H4 (cell line): ENCODE measurements around the gene SPRY4. TPM values are rescaled to one million over a fixed set of nuclear protein-coding genes. Genes with fewer than 3 reads are reported as not detected.
A peak's percentile ranks its signal among the peaks of the same experiment; 100 is the strongest.
"Not testable (repeated sequence)": the region's sequence is repeated elsewhere in the genome, so short reads cannot be mapped to it uniquely, and the experiment has no call there.

Experiments used
- DNase-seq: peaks from one replicate; pipeline ENCODE4 v3.0.0-alpha.2; 2015; ENCODE audit warnings: low spot score
- total RNA-seq: library from RNA; depleted of rRNA; stranded (reverse); fragments of >200 nt; shearing (Covaris generic); gene quantifications from 2 replicates; pipeline ENCODE4 v1.2.3, GENCODE V29; 2014

SPRY4 gene
- total RNA-seq, 1 experiment from 2014 or later = 6.4 TPM

DNA sequence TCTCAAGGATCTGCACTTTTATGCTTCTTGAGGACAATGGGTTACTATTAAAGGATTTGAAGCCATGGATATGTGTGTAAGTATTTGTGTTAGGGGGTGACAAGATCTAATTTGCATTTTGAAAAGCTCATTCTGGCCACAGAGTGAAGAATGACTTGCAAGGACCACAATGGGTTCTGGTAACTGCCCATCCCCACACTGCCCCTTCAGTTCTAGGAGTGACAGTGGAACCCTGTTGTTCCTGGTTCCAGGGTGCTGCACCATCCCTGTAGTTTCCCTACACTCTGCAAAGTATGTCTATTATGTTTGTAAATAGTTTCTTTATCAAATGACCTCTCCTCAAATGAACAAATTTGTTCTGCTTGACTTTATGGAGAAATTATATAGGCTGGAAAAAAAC lies 9.7 kb upstream of the SPRY4 start:
- no peak for DNase-seq

DNA sequence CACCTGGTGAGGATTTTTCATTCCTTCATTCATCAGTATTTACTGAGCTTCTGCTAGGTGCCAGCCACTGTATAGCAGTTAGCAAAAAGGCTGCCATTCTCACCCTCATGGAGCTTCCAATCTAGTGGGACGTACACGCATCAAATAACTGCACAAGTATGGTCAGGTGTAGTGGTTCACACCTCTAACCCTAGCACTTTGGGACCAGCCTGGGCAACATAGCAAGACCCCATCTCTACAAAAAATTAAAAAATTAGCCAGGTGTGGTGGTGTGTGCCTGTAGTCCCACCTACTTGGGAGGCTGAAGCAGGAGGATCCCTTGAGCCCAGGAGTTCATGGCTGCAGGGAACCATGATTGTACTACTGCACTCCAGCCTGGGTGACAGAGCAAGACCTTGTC lies 8.9 kb upstream of the SPRY4 start:
- not testable (repeated sequence) for DNase-seq

DNA sequence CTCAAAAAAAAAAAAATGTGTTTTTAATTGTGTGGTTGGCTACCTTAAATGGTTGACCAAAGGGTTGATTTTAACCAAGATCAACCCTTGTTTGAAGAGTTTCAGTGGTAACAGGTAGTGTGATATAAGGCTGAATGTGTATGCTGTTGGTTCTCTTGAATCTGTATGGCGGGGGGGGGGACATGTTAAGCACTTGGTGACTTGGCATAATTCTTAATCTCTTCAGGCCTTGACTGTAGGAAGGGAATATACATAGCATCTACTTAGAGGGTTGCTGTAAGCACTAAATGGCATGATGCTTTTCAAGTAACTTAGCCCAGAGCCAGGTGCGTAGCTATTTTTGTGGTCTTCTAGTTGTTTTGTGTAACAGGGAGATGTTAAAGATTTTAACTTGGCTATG lies 5.6 kb upstream of the SPRY4 start:
- no peak for DNase-seq

DNA sequence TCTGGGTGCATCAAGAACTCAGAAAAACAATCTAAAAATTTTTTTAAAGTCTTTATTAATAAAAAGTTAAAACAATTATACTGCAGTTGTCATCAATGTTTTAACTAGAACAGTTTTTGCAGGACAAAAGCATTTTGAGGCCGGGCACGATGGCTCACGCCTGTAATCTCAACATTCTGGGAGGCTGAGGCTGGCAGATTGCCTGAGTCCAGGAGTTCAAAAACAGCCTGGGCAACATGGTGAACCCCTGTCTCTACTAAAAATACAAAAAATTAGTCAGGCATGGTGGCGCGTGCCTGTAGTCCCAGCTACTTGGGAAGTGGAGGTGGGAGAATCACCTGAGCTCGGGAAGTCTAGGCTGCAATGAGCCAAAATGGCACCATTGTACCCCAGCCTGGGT lies 5.2 kb upstream of the SPRY4 start:
- no peak for DNase-seq

DNA sequence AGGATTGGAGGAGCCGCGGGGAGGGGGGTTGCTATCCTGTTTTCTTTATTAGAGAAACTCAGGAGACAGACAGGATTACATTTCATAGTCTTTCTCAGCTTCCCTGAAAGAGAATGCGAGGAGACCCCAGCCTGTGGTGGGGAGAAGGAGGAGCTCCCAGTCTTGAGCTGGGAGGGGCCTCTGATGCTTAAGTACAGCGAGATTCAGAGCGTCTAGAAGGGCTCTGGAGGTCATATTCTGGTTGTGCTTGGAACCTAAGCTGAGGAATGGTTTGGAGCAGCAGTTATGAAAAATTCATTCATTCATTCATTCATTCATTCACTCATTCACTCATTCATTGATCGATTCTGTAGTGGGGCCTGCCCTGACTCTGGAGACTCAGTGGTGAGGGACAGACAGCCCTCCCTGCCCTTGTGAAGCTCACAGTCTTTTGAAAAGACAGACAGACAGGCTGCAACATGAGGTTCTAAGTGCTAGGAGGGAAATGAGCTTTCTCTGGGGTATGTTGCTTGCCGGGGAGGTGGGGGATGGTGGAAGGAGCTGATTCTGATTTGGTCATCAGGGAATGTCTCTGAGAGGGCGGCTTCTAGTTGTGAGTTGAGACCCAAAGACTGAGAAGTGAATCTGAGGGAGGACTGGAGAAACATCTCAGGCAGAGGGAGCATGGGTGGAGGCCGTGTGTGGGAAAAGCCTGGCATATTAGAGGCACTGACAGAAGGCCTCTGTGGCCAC lies 2.5 kb upstream of the SPRY4 start:
- no peak for DNase-seq

DNA sequence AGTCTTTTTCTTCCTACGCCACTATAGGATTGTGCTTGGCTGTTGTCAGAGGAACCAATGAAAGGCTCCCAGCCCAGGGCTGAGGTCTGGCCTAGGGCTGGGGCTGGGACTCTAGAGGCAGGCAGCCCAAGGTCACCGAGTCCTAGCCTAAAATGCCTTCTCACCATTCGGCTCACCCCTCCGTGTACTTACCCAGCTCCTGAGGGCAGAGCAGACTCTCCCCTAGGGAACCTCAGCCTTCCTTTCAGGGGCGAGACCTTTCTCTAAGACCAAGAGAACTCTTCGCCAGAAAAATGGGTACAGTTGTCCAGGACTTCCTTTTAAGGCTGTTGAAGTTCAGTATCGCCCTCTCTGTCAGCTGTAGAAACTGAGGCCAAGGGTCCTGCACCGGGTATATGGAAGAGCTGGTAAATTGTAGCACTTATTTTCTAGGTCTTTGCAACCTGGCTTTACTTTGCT lies 1.7 kb upstream of the SPRY4 start:
- DNase-seq = no peak

DNA sequence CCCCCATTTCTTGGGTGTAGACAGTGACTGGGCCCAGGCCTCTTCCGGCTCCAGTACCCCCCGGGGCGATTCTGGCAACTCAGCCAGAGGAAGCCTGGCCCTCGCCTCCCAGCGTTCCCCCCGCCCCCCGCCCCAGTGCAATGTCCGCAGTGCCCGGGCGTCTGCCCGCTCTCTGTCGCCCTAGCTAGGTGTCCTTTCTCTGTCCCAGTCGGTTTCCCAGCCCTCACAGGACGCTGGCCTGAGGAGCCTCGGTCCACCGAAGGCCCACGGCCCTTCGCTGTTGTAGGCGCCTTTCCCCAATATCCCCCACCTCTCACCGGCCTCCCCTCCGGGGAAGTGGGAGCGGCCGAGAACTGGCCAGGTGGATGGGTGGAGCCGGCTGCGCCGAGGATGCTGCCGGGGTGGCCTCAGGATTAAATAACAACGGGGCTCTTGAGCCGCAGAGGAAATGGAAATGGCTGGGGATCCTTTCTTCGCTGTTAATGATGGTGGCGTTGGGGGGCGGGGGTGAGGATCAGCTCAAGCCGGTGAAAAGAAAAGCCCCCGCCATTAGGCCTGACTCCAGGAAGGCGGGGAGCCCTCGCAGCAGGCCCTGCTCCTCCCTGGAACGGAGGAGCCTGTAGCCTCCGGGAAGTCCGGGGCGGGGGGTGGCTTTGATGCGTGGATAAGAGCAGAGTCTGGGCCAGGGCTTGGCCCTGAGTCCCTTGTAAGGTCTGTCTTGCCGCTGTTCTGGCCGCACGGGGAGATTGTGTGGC lies 1.1 kb upstream of the SPRY4 start:
- DNase-seq = peak; percentile 67

DNA sequence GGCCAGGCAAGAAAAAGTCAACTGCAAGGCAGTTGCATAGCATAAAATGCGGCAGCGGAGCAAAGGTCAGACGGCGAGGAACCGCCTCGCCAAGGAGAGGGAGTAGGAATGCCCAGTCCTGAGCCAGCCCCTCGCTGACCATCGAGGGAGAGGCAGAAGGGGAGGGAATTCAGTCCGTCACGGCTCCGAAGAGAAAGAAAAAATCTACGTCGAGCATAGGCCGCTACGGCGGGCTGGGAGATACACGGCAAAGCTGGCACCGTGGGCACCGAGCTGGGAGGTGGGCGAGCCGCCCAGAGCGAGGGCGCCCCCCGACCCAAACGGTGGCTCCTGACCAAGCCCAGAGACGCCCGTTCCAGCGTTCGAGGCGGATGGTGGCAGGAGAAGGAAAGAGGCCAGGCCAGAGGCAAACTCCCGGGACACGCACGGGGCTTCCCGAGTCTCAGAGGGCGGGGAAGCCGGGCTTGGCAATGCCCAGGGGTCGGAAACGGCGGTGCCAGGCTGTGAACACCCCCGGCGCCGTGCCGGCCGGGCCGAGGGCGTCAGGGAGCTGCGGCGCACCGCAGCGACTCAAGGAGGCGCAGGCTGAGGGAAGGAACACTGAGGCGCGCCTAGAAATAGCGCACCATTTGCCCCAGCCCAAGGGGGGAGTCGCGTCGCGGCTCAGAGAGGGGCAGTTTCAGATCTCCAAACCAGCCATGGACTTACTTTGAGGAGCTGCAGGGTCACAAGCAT lies 518 bp downstream of the SPRY4 start:
- no peak for DNase-seq

DNA sequence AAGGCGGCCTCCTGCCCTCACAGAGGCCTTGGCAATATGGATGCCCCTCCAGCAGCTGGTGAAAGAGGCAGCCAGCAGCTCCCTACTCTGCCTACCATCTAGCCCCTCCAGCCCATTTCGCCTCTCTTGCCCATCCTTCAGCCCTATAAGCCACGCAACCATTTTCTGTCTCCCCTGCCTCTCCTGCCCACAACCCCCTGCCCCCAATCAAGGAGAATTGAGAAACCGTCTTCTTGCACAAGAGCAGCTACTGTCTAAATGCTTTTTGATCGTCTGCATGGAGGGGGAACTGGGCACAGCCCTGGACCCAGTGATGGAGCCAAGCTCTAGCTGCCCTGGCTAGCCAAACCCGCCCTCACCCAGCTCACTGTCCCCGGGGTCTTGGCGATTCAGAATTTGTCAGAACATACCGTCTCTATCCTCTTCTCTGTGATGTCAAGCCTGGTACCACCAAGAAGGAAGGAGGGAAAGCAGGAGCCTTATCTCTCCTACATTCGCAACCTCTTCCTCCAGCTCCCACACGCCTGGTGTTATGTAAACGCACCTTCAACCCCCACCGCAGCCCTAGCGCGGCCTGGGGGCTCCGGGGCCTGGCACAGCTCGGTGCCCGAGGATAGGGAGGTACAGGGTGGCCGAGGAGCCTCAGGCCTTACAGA lies 1.2 kb downstream of the SPRY4 start:
- peak; percentile 15 for DNase-seq

DNA sequence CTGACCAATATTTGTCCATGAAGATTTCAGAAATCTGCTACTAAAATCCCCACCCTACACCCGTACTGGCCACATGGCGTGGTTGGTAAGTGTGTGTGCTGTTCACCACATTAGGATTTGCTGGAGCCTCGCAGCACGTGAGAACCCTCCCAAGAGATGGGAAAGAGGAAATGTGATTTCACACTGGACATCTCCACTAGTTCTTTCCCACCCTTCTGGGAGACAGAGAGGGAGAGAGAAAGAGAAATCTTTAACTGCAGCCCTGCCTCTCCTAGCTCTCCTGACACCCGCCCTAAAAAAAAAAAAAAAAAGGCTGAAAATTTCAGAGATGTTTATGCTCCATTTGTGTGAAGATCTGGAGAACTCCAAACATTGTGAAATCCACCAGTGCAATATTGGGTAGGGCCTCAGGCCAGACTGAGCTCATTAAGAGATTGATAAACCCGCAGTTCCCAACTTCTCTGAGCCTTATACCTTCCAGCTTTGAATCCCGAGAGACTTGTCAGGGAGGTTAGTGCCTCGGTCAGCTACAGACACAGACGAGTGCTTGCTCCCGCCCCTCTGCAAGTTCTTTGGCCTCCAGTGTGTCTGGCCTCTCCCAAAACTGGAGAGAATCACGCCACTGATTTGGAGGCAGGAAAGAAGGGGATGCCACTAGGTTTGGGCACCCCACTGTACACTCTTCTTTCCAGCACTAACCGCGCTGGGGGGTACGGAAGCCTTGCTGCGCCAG lies 1.9 kb downstream of the SPRY4 start:
- DNase-seq = peak; percentile 26

DNA sequence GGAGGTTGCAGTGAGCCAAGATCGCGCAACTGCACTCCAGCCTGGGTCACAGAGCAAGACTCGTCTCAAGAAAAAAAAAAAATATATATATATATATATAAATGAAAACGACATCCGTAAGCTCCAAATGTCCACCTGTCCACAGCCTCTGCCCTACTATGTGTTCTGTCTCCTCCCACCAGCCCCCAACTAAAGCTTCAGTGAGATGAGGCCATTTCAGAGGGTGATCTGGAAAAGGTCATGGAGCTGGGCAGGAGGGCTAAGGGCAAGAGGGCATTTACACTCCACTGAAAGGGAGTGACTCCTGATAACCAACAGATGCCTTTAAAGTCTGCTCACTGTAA lies 2.4 kb downstream of the SPRY4 start:
- no peak for DNase-seq

DNA sequence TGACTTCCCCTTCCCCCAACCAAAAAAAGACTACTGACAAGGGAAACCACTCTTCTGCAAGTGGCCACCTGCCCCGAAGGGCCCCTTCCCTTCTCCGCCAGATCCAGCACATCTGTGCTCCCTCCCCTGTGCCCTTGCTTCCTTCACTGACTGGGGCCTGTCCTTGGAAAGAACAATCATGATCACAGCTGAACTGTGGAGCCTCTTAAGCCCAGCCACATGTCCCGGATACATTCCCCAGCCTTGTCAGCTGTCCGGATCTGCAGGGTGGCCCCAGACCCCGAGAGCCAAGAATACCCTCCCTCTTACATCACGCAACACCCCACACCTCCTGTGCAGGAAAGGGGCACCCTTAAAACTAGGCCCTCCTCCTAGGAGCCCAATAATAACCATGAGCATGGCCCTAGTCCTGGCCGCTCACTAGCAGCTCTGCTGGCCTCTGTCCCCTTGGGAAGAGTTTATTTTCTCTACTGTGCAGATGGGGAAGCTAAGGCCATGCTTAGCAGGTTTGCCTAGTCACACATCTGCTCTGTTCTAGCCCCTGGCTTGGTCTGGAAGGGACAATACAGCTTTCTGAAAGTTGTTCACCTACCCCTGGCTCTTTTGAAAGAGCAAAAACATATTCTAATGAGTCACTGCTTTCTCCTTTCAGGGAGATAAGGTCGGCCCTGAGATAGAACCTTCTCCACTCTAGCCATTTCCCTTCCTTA lies 3.8 kb downstream of the SPRY4 start:
- DNase-seq = no peak

DNA sequence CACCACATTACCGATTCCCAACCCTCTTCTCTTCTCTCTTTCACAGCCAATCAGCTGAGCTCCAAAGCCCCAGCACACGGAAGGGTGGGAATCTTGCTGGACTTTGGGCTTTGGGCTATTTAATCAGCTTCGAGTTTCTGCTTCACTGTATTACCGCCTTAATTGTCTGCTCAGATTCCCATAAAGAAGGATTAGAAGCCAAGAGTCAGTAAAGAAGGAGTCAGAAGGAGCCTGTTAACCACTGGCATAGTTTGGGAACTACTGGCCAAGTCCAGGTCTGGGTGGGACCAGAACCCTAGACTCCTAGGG lies 4.4 kb downstream of the SPRY4 start:
- DNase-seq = no peak

DNA sequence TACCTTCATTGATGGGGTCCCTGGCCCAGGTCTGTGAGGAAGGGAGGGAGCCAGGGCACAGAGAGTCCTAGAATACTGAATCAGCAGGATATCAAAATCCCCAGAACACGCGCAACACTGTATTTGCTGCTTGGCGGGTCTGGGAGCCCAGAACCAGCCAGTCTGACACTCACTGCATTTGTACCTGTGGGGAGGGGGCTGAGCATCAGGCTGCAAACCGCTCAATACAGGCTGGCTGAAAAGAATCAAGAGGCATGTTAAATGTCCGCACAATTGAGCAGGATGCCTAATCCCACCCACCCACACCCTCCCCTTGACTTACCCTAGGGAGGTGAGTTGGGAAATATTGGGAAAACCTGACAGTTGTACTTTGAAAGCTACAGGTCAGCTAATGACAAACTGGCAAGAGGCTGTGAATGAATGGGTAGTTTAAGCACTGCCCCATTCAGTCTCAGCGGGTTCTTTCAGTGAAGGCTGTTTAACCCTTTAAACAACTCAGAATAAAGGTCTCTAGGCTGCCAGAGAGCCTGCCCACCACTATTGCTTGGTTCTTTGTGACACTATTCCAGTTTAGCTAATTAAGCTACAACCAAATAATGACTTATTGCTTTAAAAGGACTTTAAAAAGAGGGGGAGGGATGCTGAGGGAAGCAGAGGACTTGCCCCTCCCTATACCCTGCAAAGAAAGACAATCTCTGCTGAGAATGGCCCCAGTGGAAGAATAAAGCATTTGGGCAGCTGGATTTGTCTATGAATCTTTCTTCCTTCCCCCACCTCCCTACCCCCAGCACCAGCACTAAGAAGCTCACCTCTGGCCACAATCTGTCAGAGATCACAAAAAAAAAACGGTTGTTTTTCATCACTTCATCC lies 5.0 kb downstream of the SPRY4 start:
- no peak for DNase-seq

DNA sequence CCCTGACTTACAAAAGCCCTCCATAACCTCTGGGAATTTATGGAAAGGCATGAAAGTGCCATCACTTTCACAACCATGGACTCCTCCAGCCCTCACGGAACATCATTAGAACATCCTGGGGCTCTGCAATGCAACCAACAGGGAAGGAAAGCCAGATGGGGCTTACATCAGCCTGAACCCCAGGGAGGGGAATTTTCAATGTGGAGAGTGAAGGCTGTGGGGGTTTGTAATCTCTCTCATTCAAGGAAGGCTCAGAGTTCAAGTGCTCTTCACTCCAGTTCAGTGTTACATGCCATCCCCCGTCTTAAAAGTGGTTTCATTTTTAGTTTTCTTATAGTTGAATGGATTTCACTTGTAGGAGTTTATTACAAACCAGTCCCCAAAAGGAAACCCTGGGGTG lies 5.7 kb downstream of the SPRY4 start:
- DNase-seq = no peak

DNA sequence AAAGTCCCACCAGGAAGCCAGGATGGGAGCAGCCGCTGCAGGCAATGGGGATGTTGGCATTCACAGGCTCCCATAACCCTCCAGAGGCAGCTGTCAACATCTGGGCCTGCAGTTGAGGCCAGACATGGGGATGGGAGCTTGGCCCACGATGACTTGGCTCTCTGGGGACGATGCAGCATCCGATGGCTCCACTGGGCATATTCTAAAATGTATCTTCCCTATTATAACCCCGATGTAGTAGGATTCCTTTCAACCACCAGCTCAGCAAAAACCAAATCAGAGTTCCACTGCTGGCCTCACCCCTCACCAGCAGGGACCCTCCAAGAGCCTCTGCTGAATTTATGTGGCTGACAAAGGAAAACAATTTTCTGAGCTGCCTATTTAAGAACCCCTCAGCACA lies 7.1 kb downstream of the SPRY4 start:
- DNase-seq = no peak

DNA sequence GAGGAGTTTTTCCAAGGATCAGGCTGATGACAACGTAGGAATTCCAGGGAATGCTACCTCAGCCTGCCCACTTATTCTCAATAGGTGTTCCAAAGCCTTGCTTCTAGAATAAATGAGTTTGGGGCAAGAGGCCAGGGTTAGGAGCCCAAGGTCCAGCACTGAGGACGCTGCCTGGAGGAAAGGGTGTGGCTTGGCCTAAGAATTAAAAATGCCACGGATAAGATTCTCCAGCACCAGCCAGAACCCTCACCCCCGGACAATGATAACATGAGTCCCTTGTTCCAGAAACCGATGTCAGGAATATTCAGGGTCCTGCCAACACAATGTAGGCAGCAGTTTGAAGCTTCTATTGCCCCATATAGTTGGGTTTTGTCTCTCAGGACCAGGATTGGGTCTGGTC lies 7.6 kb downstream of the SPRY4 start:
- DNase-seq = no peak

DNA sequence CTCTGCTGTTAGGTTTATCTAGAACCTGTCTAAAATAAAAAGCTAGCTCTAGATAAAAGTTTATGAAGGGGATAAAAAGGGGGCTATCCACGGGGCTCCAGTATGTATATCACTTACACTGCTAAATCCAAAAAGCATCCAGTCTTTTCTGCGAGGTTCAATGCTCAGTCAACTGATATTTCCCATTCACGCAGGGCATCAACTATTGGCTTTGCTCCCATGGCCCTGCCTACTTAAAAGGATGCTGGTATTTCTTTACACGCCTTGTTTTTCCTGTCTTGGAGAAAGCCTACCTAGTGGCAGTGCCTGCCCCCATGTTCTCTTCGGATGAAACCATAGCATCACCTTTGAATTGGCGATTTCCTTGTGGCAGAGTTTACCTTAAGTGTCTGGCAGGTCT lies 8.1 kb downstream of the SPRY4 start:
- DNase-seq = no peak

DNA sequence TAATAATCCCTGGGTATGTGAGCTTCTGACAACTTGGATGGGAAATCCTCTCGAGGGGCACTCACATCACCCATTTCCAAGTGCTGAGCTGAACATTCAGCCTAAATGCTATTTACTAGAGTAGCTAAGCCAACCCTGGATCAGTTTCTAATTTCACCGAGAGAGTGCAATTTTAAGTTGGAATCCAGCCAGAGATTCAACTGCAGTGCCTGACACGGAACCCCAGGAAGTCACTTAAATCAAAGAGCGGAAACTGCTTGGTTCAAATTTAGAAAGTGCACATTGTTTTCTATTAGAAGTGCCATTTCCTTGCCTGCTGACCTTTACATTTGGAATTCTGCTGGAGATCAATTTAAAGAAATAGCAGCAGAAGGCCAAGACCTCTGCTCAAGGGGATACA lies 8.8 kb downstream of the SPRY4 start:
- no peak for DNase-seq
